K562 (cell line): ENCODE data around the gene AP5Z1. TPM values are rescaled to one million over a fixed set of nuclear protein-coding genes. Genes with fewer than 3 reads are reported as not detected.

Source experiments
- ATAC-seq: fragments of 200-7000 bp; cut with Tn5 transposase; 3 replicates; pipeline ENCODE4 v1.9.1; 2020; ENCODE audit warnings: moderate library complexity
- BruUV-seq: library from RNA; stranded (reverse); fragments of 400-500 nt; replicated peaks from 2 replicates; lab custom pipeline; 2021; lab: Mats Ljungman, UMichigan
- CTCF ChIA-PET: fragments of 300-600 bp; formaldehyde crosslinking; extraction: SDS; loops from one replicate; lab custom pipeline; 2021; ENCODE audit warnings: low intra/inter-chr PET ratio; lab: Yijun Ruan, JAX
- POLR2A ChIA-PET: fragments of 300-600, 350-650 bp; sonication (Branson Sonifier 250); formaldehyde crosslinking; extraction: SDS; loops from one replicate; lab custom pipeline; 2021; ENCODE audit warnings: antibody characterized with exemption, inconsistent platforms; lab: Yijun Ruan, JAX
- DNase-seq, 4 experiments: peaks; one replicate each; pipeline versions ENCODE4 v3.0.0 to v3.0.0-alpha.2; 2011 to 2018; ENCODE audit warnings: low spot score in 3 of 4, mixed read lengths in 3 of 4; ENCODE audit errors: extremely low read depth in 1 of 4
- FAIRE-seq: peaks from 2 replicates; lab custom pipeline; 2011; peaks lifted over from hg19 to GRCh38; lab: Jason Lieb, UNC
- H2AFZ ChIP-seq: 2 replicates; pipeline ENCODE4 v1.6.0; 2011; ENCODE audit warnings: low read depth, low read length, control low read depth, inconsistent platforms
- H3K27ac ChIP-seq: fragments of 200-600 bp; 3 replicates; pipeline ENCODE4 v1.8.0; 2011; ENCODE audit warnings: low read depth, mild to moderate bottlenecking, control low read depth, inconsistent platforms, low read length, moderate library complexity, mixed read lengths; ENCODE audit errors: extremely low read depth
- H3K27me3 ChIP-seq, 2 experiments: fragments of 300-600 bp in 1 of 2; 2 replicates in 1 of 2; 3 replicates in 1 of 2; pipeline versions ENCODE4 v1.6.0 to v1.8.0; 2011; ENCODE audit warnings: inconsistent platforms in 2 of 2, low read length in 2 of 2, mild to moderate bottlenecking in 1 of 2, mixed read lengths in 1 of 2, moderate library complexity in 1 of 2; ENCODE audit not compliant: control insufficient read depth in 2 of 2, insufficient read depth in 2 of 2
- H3K36me3 ChIP-seq: fragments of 300-600 bp; 3 replicates; pipeline ENCODE4 v1.8.0; 2011; ENCODE audit warnings: mild to moderate bottlenecking, low read length, inconsistent platforms; ENCODE audit not compliant: control insufficient read depth, insufficient read depth
- H3K4me1 ChIP-seq, 2 experiments: fragments of 200-600 bp in 1 of 2; replicated peaks in 1 of 2; 2 replicates in 1 of 2; 3 replicates in 1 of 2; pipeline versions ENCODE4 v1.5.1 to v1.8.0; 2011; ENCODE audit warnings: inconsistent platforms in 2 of 2, low read length in 2 of 2, mild to moderate bottlenecking in 1 of 2, mixed read lengths in 1 of 2, moderate library complexity in 1 of 2; ENCODE audit not compliant: control insufficient read depth in 2 of 2, insufficient read depth in 2 of 2
- H3K4me2 ChIP-seq: 2 replicates; pipeline ENCODE4 v1.6.1; 2011; ENCODE audit warnings: low read length, control low read depth, inconsistent platforms, mixed read lengths; ENCODE audit not compliant: insufficient read depth
- H3K4me3 ChIP-seq: fragments of 200-600 bp; sonication (generic), shearing (Covaris generic); 2 replicates; pipeline ENCODE4 v1.5.1; 2016; ENCODE audit warnings: control low read depth, inconsistent platforms
- H3K79me2 ChIP-seq: fragments of 200-600 bp; 3 replicates; pipeline ENCODE4 v1.8.0; 2011; ENCODE audit warnings: low read length, inconsistent platforms; ENCODE audit not compliant: control insufficient read depth, insufficient read depth
- H3K9ac ChIP-seq, 2 experiments: 2 replicates each; pipeline versions ENCODE4 v1.6.0 to v1.6.1; 2011; ENCODE audit warnings: low read depth in 2 of 2, low read length in 2 of 2, control low read depth in 1 of 2, inconsistent platforms in 1 of 2, mild to moderate bottlenecking in 1 of 2, mixed read lengths in 1 of 2; ENCODE audit not compliant: insufficient read depth in 1 of 2
- H3K9me1 ChIP-seq: one replicate; pipeline ENCODE4 v1.6.0; 2011; ENCODE audit warnings: inconsistent platforms, mild to moderate bottlenecking, low read length, moderate library complexity; ENCODE audit not compliant: control insufficient read depth, insufficient read depth
- H3K9me3 ChIP-seq: replicated peaks from 2 replicates; pipeline ENCODE4 v1.5.1; 2011; ENCODE audit warnings: low read depth, low read length, inconsistent platforms; ENCODE audit not compliant: control insufficient read depth, insufficient read depth
- H4K20me1 ChIP-seq: replicated peaks from 2 replicates; pipeline ENCODE4 v1.6.1; 2011; ENCODE audit warnings: low read length, inconsistent platforms, mixed read lengths; ENCODE audit not compliant: control insufficient read depth, insufficient read depth
- POLR2G ChIP-seq: fragments of 200-400 bp; formaldehyde crosslinking; IDR thresholded peaks from 2 replicates; pipeline ENCODE4 v1.6.1; 2017; ENCODE audit warnings: low read depth, mild to moderate bottlenecking, antibody characterized with exemption, low read length, moderate library complexity
- SRSF7 ChIP-seq: fragments of 200-400 bp; formaldehyde crosslinking; optimal IDR thresholded peaks from 2 replicates; pipeline ENCODE3; 2017; ENCODE audit warnings: mild to moderate bottlenecking, low read depth, low read length
- XRCC5 ChIP-seq: fragments of 200-400 bp; formaldehyde crosslinking; IDR thresholded peaks from 2 replicates; pipeline ENCODE4 v1.6.1; 2017; ENCODE audit warnings: low read depth, mild to moderate bottlenecking, low read length
- WGBS: fragments of 100-300 bp; shearing (Covaris generic); methylation state at CpG from one replicate; pipeline ENCODE4 v1.1.6; 2016; ENCODE audit warnings: low coverage, mixed read lengths; ENCODE audit not compliant: insufficient coverage; ENCODE audit errors: missing lambda C conversion rate; 5-methylcytosine and 5-hydroxymethylcytosine counted together
- in situ Hi-C: fragments of 300-500 bp; cut with MboI; formaldehyde crosslinking; loops from 4 replicates; pipeline ENCODE4 v1.15.0; 2018; ENCODE audit warnings: inconsistent platforms, mixed read lengths
- intact Hi-C: fragments of 100-400 bp; cut with micrococcal nuclease; formaldehyde crosslinking; loops from 2 replicates; pipeline ENCODE4 v1.14.2; 2022
- polyA plus RNA-seq, 8 experiments: library from polyadenylated mRNA; depleted of rRNA in 4 of 8; stranded (reverse) in 5 of 8; unstranded in 3 of 8; fragments of >200 nt; fragmentation: Nextera tagmentation in 2 of 8; fragmentation: Illumina TruSeq in 1 of 8; extraction: Ambion mirVana in 2 of 8; extraction: Trizol in 1 of 8; gene quantifications; 2 replicates each; pipeline versions ENCODE4 v1.2.1 to v1.2.3, GENCODE V29; 2011 to 2014; ENCODE audit warnings: inconsistent platforms in 1 of 8, missing spikeins in 1 of 8
- total RNA-seq, 7 experiments: library from RNA; depleted of rRNA in 6 of 7; stranded (reverse); fragments of >200 nt in 6 of 7; fragmentation: Illumina TruSeq in 2 of 7; extraction: Trizol in 2 of 7; gene quantifications; 2 replicates each; pipeline versions ENCODE4 v1.2.1 to v1.2.3, GENCODE V29; 2011 to 2021; ENCODE audit warnings: low replicate concordance in 1 of 7
- TF ChIP-seq, protein P1 (sequence below), 2 experiments: fragments of 150-350 bp in 1 of 2; IDR thresholded peaks; 2 replicates each; pipeline ENCODE4 v1.6.1; 2012 to 2016; ENCODE audit warnings: low read depth in 2 of 2, low read length in 2 of 2, mild to moderate bottlenecking in 1 of 2, moderate library complexity in 1 of 2
- TF ChIP-seq, protein P2 (sequence below): sonication (generic); IDR thresholded peaks from 2 replicates; pipeline ENCODE4 v1.6.1; 2016

AP5Z1 gene
- total and polyA plus RNA-seq, 9 of the 15 experiments (the other 6 are each of a cell fraction or from before 2014, with no cell fraction given) = 0.06 to 31.1 (median 6.4) TPM

DNA sequence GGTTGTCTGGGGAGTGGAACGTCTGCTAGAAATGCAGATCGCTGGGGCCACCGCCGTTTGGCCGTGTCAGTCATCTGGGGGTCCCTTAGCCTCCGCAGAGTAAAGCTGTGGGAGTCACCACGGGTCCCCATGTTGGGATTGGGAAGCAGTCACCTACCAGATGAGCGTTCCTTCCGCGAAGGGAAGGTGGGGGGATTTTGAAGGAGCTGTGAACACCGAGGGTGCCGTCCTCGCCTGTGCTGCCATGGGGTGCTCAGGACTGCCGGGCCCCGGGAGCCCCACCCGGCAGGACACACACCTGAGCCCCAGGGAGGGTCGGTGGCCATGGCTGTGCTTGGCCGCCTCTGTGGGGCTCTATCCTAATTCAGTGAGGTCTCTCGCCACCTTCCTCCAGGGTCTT is 46.2 kb upstream of the AP5Z1 start:
- Histone ChIP-seq H3K9ac (0 out of 4 replicates have a peak overlapping the region, but pooled peaks of 1 of the 2 experiments have one; percentile 35), H3K79me2 (peaks cover 71% of the 10 kb centered on the region), H3K4me2 (no peak overlapping the region), H2AFZ (no peak overlapping the region), H3K4me1 (peaks cover 0 to 40% of the 10 kb centered on the region in 2 experiments; a peak in 3 of 5 replicates), H3K4me3 (no peak overlapping the region), H3K9me1 (no peaks in the 10 kb centered on the region), H3K9me3 (no peaks in the 10 kb centered on the region), H4K20me1 (peaks cover 27% of the 10 kb centered on the region; the same call in 1 of the 2 replicates), H3K36me3 (peaks cover 23% of the 10 kb centered on the region; the same call in 2 of the 3 replicates), H3K27ac (no peak overlapping the region), H3K27me3 (no peaks in the 10 kb centered on the region)
- intact Hi-C loops = no loop called here
- in situ Hi-C loops = no loop called here
- BruUV-seq = no TSS peak
- ChIA-PET POLR2A (interaction anchor here (1.0 to 1.1 kb wide), 2 partner anchors 10 to 16 kb away, joined by 3 read pairs; no protein-coding TSS in a partner anchor), CTCF (no interaction called here)
- no peak for DNase-seq
- no peak for FAIRE-seq
- ATAC-seq = no peak
- WGBS = 87% methylated on average over 19 of the region's 19 CpGs
- TF ChIP-seq SRSF7 (no peak), XRCC5 (no peak), POLR2G (0 out of 2 replicates have a peak, but pooled peaks have one; percentile 25)
- TF ChIP-seq, protein P1, sequence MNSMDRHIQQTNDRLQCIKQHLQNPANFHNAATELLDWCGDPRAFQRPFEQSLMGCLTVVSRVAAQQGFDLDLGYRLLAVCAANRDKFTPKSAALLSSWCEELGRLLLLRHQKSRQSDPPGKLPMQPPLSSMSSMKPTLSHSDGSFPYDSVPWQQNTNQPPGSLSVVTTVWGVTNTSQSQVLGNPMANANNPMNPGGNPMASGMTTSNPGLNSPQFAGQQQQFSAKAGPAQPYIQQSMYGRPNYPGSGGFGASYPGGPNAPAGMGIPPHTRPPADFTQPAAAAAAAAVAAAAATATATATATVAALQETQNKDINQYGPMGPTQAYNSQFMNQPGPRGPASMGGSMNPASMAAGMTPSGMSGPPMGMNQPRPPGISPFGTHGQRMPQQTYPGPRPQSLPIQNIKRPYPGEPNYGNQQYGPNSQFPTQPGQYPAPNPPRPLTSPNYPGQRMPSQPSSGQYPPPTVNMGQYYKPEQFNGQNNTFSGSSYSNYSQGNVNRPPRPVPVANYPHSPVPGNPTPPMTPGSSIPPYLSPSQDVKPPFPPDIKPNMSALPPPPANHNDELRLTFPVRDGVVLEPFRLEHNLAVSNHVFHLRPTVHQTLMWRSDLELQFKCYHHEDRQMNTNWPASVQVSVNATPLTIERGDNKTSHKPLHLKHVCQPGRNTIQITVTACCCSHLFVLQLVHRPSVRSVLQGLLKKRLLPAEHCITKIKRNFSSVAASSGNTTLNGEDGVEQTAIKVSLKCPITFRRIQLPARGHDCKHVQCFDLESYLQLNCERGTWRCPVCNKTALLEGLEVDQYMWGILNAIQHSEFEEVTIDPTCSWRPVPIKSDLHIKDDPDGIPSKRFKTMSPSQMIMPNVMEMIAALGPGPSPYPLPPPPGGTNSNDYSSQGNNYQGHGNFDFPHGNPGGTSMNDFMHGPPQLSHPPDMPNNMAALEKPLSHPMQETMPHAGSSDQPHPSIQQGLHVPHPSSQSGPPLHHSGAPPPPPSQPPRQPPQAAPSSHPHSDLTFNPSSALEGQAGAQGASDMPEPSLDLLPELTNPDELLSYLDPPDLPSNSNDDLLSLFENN (IDR thresholded peaks at IDR 0.05; ENCODE audit: low read depth in 2 of 2, low read length in 2 of 2) = no peak
- TF ChIP-seq, protein P2, sequence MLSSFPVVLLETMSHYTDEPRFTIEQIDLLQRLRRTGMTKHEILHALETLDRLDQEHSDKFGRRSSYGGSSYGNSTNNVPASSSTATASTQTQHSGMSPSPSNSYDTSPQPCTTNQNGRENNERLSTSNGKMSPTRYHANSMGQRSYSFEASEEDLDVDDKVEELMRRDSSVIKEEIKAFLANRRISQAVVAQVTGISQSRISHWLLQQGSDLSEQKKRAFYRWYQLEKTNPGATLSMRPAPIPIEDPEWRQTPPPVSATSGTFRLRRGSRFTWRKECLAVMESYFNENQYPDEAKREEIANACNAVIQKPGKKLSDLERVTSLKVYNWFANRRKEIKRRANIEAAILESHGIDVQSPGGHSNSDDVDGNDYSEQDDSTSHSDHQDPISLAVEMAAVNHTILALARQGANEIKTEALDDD = no peak
